NAMALWA (cell line): ENCODE measurements around the gene CCDC6.
A peak's percentile ranks its signal among the peaks of the same experiment; 100 is the strongest.
"Not testable (repeated sequence)": the region's sequence is repeated elsewhere in the genome, so short reads cannot be mapped to it uniquely, and the experiment has no call there.

Experiments
- DNase-seq: peaks from one replicate; pipeline ENCODE4 v3.0.0-alpha.2; 2015; ENCODE audit warnings: low spot score

Gene CCDC6

DNA sequence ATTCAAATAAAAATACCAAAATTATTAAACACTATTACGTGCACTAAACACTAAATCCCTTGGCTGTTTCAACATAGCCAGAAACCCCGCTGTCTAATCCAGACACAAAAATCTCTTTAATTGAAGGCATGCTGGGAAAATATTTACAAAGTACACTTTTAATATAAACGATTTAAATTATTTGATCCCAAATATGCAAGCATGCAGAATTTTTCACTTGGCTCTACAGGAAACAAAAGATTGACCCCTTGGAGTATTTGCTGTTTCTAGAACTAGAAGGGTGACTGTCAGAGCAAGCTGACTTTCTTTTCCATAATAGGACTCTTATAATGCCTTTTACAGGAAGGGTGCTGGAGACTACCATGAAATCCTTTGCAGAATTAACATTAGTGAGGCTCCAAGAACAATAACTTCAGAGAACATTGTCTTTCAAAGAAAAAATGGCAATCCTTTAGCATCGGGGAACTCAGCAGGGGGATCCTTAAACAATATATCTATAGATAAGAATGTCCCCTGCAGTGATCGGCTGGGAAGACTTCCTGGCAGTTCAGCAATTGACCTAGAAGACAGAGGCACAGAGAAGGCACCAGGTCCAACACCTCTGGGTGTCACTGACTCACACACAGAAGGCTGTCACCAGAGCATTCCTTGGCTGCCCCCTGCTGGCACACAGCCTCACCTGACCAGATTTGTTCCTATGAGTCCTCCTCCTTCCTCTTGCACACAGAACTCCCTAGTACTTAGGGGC lies 97.3 kb downstream of the CCDC6 start:
- peak; percentile 79 for DNase-seq

DNA sequence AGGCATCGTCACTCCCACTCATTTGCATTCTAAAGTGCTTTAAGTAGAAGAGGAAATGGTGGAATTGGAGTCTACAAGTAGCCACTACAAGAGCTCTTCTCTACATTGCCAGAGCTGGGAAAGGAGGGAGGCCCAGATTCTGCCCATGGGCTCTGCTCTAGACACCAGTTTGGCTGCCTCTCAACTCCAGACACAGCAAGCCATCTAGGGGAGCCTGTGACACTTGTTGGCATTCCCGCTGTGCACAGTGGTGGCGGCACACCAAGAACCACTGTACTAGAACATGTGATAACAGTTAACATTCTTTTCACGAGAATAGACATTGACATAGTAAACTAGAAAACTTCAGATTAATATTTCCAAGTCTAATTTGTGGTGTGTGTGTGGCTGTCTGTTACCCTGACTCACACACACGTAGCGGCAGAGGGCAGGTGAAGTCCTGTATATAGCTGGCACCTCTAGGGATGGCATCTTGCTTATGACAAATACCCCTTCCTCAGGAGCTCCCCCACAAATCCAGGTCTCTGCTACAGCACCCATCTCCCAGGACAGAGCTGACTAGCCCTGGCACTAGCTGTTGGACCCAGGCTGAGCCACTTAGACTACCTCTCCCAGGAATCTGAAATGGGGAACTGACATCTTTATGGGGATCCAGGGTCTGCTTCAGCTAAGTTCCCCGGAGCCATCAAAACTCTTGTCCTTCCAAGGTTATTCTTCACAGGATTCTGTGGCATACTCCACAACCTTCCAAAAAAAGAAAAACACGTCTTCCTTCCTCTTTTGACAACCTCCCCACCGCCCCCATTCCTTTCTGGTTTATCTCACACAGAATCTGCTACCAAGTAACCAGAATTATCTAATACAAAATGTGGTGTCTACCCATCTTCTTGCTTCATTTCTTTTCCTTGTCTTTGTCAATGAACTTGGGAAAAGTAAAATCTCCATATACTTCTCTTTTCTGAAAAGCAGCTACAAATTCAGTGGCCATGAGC lies 98.4 kb downstream of the CCDC6 start:
- no peak for DNase-seq

DNA sequence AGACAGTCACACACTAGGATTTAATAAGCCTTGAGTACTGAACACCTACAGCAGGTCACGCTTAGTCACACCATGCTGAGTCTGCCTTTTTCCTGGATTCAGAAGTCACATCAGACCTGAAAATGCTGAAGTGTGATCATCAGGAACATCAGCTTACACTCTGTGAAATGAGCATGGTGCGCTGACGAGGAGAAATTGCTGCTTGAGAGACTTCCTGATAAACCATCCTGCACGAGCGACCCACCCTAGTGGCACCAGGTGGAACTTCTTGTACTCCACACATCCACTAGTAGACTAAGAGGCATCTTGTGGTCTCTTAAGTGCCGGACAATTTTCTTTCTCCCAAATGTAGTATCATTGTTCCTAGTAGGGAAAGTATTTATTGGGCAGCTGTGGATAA lies 101.3 kb downstream of the CCDC6 start:
- DNase-seq = peak; percentile 19

DNA sequence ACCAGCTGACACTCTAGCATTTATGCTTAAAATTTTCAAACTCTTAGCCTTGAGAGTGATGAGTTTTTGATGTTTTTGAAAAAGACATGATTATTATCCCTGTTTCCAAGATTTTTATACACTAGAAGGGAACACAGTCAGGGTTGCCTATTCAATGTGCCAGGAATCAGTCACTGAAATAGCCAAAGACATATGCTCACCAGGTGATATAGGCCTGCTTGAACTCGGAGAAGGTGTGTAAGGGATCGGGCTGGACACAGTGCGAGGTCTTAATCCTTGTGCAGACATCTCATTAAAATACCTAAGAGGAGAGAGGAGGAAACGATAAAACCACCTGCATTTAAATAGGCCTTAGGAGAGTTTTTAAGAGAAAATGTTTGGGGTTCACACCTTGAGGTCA lies 102.1 kb downstream of the CCDC6 start:
- DNase-seq = no peak

DNA sequence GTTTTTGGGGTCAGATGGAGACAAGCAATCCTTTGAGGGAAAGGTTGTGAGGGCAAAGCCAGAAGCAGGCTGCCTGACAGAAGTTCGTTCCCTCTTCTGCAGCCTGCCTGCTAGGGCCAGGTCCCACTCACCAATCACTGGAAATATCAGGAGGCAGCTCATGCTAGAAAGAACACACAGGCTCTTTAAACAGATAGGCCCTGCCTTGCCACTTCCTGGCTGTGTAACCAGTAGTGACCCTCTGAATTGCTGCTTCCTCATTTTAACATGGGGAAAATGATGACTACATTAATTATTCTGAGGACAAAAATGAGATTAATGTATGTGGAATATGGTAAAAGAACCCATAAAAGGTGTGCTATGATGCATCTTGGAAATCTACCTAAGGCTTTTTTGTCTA lies 102.6 kb downstream of the CCDC6 start:
- no peak for DNase-seq

DNA sequence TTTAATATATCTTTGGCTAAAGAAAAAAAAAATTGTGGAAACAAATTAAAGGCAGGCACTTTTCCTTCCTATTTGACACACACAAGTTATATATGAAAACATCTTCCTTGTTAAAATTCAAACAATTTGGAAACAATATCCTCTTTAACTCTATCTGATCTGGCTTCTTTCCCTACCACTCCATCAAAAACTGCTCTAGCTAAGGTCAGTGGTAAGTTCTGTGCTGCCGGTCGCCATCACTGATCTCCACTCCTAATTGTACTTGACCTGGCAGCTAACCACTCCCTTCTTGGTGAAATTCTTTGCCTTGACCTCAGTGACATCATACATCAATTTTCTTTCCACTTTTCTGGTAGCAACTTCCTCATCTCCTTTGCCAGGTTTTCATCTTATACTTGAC lies 105.2 kb downstream of the CCDC6 start:
- DNase-seq = no peak

DNA sequence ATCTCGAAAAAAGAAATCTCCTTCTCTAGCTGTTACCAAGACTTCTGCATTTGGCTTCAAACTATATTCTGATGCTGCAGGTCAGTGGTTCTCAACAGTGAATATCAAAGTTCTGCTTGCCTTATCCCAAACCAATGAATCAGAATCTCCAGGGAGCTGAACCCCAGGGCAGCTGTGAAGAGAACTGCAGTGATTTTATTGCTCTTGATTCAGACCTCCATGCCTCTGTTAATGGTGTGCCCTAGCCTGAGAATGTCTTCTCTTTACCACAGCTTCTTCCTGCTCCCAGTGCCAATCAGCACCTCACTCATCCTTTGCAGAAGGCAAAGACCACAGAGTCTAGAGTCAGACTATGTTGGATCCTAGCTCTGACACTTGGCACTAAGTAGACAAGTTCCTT lies 106.9 kb downstream of the CCDC6 start:
- DNase-seq = no peak

DNA sequence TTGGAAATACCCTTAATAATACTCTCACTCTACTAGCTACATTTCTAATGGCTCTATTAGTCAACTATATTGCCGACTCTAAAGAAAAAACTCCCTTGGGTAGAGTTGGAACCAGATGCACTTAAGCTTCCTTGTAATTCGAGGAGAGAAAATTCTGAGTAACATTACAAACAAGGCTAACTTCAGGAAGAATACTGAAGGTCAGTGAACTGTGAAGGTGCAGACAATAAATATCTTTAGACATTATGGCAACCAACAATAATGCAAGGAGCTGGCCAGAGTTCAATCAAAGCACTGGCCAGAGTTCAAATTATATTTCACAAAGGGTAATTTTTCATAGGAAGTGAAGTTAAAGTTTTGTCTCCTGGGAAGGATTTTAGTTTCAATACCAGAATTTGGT lies 112.4 kb downstream of the CCDC6 start:
- DNase-seq = no peak

DNA sequence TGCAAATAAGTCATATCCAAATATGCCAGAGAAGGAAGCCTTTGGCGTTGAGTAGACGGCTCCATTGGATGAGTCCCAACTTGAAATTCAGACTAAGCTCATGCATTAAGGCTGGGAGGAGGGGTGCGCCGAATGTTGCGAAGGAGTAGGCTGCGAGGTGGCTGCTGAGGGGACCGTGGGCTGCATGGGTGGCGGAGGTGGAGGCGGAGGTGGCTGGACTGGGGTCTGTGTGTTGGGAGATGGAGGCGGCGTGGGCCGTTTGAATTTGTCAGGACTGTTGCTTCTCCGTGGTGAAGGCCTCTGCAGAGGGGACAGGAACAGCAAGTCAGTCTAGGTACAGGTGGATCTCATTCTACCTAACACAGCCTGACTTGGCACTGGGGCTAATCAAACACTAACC lies 113.5 kb downstream of the CCDC6 start:
- no peak for DNase-seq

DNA sequence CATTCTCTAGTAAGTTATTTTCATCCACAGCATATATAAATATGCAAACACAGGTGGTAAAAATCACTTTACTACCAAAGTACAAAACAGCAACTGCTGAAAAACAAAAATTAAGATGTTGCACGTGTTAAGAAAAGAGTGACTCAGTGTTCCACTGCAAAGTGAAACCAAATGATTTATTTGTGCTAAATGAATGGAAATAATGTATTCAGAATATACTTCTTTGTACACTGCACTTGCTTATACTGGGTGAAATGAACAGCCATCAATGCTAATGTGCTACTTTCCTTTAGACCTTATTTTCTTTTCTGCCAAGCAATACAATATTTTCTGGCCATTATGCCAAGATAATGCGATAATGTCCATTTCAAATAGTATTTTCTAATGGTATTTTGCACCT lies 114.8 kb downstream of the CCDC6 start:
- DNase-seq = no peak

DNA sequence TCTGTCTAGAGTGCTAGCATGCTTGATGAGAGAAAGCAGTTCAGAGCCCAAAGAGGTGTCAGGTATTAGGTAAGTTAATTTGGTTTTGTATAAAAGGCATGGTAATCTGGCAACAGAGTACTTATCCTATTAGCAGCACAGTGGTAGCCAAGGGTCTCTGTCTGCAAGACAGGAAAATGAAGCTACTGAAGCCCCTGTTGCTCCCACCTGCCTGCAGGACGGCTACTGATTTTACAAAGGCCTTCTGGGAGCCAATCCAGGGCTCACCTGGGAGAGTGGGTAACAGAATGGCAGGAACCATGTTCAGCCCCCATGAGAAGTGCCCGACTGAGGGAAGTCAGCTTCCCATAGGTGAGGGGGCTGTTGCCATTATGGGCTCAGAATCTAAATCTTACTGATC lies 116.3 kb downstream of the CCDC6 start:
- not testable (repeated sequence) for DNase-seq

DNA sequence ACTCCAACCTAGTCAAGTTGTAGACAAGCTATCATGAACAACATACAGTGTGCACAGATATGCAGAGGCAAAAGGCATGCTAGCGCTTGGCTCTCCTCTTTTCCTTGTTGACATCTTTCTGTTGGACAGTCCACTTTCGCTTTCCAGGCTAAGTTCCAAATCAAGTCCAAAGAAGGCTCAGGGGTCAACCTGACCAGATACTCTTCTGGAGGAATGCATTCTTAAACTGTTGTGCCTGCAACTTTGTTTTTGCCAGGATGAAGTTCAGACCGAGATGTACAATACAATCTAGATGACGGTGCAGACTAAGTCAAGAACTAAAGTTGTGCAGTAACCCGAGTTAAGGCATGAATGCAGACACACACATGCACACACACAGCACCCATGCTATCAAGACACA lies 117.4 kb downstream of the CCDC6 start:
- DNase-seq = not testable (repeated sequence)

DNA sequence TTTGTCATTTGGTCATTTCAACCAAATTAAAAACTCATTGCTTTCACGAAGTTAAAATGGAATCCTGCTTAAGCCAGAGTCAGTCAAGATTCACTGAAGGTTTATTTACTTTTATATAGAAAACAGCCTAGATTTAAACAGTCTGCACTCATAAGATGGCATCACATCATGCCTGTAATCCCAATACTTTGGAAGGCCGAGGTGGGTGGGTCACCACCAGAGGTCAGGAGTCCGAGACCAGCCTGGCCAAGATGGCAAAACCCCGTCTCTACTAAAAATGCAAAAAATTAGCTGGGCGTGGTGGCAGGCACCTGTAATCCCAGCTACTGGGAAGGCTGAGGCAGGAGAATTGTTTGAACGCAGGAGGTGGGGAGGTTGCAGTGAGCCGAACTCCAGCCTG lies 119.3 kb downstream of the CCDC6 start:
- not testable (repeated sequence) for DNase-seq

DNA sequence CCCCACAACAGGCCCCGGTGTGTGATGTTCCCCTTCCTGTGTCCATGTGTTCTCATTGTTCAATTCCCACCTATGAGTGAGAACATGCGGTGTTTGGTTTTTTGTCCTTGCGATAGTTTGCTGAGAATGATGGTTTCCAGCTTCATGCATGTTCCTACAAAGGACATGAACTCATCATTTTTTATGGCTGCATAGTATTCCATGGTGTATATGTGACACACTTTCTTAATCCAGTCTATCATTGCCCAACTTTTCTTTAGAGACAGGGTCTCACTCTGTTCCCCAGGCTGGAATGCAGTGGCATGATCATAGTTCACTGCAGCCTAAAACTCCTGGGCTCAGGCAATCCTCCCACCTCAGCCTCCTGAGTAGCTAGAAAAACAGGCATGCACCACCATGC lies 120.9 kb downstream of the CCDC6 start:
- not testable (repeated sequence) for DNase-seq

DNA sequence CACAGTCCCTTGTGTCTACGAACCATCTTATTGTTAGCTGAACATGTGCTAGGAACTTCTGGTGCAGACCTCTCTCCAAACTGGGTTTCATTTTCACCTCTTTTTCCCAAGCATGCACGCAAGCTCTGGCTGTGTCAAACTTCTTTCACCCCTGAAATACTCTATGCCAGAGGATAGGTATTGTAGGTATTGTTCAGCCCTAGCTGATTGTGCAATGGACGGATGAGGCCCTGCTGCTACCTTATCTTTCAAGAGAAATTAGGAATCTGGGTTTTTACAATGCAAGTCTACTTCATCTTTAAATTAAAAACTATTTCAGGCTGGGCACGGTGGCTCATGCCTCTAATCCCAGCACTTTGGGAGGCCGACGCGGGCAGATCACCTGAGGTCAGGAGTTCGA lies 124.8 kb downstream of the CCDC6 start:
- DNase-seq = no peak

DNA sequence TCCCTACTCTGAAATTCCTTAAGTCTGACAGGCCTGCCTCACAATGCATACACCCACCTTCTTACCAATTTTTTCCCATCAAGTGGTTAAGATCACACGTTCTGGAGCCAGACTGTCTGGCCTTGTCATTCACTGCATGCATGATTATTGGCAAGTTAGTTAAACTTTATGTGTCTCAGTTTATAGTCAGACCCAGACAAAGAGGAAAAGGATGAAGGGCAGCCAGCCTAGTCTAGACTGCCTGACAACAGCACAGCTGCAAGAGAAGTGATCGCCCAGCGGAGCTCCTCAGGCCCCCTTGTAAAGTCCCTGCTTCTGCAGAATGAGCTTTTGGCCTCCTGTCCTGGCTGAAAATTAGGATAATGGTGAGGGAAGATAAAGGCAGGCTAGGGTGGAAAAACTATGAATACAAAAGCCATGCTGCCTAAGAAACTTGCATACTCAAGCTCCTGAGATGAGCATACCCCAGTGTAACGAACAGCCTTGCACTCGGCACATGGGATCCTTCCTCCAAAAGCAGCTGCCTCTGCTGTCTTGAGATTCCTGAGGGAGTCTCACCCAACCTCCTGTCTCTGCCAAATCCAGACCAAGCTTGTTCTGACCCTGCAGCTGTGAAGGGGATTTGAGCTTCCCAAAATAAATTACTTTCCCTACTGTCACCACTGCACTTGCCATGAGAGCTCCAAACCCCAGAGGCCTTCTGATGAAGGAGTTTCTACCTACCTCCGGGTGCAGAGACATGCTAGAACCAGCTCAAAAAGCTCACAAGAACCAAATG lies 126.4 kb downstream of the CCDC6 start:
- no peak for DNase-seq

DNA sequence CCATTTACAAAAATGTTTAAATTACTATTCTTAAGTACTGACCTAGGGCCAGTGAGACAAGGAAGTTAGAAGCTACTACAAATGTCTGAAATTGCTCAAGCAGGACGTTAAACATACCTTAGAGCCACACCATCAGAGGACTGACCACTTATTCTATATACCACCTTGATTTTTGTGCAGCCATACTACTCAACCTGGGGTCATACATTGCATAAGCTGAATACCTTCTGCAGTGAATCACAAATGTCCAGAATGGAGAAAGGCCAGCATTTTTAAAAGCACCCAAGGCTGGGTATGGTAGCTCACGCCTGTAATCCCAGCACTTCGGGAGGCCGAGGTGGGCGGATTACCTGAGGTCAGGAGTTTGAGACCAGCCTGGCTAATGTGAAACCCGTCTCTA lies 131.9 kb downstream of the CCDC6 start:
- DNase-seq = no peak

DNA sequence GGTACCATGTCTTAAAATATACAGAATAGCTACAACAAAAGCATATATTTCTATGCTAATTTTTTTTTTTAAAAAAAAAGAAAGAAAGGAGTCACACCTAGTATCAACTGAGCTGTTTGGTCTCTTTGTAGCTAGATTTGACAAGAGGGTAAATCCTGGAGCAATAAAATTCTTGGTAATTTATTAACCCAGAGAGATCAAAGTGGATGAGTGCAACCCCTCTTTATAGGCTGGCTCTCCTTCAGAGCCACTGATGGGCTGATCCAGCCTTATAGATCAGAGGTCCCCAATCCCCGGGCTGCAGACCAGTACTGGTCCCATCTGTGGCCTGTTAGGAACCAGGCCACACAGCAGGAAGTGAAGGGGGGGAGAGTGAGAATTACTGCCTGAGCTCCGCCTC lies 133.3 kb downstream of the CCDC6 start:
- no peak for DNase-seq

DNA sequence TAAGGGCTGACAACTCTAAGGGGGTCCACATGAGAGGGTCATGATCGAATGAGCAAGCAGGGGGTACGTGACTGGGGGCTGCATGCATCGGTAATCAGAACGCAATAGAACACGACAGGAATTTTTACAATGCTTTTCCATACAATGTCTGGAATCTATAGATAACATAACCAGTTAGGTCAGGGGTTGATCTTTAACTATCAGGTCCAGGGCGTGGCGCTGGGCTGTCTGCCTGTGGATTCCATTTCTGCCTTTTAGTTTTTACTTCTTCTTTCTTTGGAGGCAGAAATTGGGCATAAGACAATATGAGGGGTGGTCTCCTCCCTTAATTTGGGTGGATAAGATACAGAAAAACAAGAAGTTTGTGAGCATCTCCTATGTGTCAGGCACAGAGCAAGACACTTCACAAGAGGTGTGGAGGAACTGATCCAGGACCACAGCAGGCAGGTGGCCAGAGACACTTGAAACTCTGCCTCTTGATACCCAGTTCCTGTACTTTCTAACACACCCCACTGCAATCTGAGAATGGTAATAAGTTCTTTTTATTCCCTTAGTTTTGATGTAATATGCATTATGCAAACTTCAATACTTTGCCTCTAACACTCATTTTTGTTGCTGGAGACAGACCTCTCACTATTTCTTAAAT lies 135.1 kb downstream of the CCDC6 start:
- no peak for DNase-seq

DNA sequence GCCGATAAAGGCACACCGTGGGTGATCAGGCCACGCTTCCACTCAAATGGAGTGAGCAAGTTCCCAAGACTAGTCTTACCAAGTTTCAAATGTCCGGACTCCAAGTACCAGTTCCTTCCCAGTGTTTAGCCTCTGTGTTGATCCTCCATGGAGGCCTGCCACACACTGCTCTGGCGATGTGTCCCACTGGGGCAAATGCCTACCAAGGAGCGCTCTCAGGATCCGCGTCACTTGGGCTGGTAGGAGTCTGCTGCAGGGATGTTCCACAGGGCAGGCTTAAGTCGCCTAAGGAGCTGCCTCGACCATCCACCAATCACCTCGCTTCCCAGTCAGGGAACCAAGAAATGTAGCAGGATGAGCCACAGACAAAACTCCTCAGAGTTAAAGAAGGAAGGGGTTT lies 135.7 kb downstream of the CCDC6 start:
- no peak for DNase-seq

DNA sequence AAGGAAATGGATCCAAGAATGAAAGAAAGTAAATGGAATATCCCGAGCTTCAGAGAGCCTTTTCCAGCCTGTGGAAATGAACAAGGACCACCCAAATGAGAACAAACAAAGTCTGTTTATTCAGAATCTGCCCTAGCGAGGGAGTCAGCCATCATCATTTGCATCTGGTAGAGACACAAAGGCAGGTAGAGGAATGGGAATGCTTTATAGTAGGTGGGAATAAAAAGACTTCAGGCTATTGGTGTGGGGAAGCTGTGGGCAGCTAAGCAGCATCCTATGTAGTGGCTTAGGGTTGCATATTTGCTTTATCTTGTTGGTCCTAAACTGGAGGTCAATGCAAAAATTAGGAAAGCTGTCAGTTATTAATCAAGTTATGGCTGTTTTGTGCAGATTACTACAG lies 143.9 kb downstream of the CCDC6 start:
- no peak for DNase-seq

DNA sequence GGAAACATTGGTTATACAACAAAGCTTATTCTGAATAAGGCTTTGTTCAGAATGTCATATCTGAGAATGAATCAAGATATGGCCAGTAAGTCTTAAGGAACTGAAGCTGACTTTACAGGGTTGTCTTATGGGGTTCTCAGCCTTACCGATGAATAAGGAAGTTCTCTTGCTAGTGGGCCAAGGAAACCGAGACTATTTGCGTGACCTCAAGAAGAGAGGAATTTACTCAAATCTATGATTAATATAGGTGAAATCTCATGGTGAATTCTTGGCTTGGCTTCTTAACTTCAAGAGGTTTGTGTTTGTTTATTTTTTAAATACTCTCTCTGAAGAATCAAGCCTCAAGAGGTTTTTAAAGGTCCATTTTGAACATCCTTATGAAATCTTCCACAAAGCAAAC lies 148.4 kb downstream of the CCDC6 start:
- no peak for DNase-seq
